Stimulated activated CD8-positive, alpha-beta memory T cell treated with anti-CD3 and anti-CD28 coated beads, Interleukin-4, amount 100 ng/mL, for 1 hour (primary cell): ENCODE results near the gene SEMA3E.
"Not testable (repeated sequence)": the region's sequence is repeated elsewhere in the genome, so short reads cannot be mapped to it uniquely, and the experiment has no call there.

Source experiments
- DNase-seq, 2 donors: peaks; one replicate each; pipeline ENCODE4 v3.0.0-alpha.2; 2020; ENCODE audit warnings: low read depth in 2 of 2, low spot score in 1 of 2

Gene SEMA3E

GRCh38 chr7:83456413-83456812 is 192.5 kb downstream of the SEMA3E start:
- no peak for DNase-seq

DNA sequence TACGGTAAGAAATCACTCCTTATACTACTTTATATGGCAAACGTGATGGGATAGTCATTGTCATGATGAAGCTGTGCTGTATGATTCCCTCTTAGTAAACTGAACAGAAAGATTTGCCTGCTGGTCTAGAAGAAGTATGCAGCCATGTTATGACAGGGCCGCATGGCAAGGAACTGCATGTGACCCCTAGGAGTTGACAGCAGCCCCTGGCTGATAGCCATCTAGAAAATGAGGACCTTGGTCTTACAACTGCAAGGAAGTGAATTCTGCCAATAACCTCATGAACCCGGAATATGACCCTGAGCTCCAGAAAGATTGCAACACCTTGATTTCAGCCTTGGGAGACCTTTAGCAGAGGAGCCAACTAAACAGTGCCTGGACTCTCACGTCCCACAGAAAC is 193.3 kb downstream of the SEMA3E start:
- no peak for DNase-seq

- no peak for DNase-seq
These were observed 196.7 kb downstream of the SEMA3E start for GRCh38 chr7:83452256-83452655.

DNA sequence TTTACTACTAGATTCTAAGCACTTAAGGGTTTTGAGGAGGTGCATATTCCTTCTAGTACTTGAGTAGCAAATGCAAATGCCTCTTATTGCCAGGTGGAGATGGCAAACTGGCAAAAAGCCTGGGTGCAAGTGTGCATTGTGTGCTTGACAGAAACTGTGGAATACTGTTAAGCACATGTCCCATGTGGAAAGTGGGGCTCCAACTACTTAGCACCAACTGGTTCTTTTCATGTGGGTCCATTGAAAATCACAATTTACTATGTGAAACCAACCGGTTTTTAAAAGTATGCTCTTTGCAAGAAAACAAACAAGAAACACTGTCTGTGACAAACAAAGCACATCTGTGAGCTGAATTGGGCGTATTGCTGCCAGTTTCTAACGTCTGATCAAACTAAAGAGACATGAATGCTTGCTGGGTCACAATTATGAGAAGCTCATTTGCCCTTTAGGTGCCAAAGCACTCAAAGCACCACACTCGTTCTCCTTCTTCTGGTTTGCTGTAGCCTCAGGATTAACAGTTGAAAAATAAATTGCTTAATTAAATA is 197.4 kb downstream of the SEMA3E start:
- DNase-seq = no peak

DNA sequence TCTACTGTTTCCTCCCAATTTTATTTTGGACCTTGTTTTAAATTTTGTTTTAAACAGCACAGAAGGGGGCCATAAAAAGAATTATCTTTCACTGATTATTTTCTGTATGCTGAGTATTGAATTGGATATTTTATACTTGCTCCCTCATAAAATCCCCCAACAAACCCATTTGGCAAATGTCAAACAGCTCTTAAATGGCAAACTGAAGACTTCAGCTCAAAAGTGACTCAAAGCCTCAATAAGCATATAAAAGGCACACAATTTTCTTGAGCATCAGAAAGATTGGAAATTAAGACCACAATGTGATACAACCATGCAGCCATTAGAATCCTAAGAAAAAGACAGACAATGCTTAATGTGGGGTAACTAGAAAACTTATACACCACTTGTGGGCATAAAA is 199.2 kb downstream of the SEMA3E start:
- no peak for DNase-seq

GRCh38 chr7:83447681-83448080 is 201.3 kb downstream of the SEMA3E start:
- no peak for DNase-seq

GRCh38 chr7:83446102-83446669 is 202.8 kb downstream of the SEMA3E start:
- no peak for DNase-seq

DNA sequence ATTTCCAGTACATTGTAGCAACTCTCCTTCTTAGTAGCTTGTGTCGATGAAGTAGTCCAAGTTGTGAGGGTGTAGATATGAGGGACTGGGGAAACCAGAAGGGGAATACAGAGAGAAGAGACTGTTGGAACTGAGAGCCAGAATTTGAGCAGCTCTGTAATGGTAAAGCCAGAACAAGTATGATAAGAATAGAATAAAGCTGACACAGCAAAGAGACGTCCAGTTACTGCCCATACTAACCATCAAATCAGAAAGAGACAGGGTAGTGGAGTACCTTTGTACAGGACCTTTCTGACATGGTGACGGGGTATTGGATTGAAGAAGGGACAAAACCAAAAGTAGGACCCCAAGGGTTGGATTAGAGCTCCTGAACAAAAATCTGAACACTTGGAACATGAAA is 206.0 kb downstream of the SEMA3E start:
- DNase-seq = no peak

DNA sequence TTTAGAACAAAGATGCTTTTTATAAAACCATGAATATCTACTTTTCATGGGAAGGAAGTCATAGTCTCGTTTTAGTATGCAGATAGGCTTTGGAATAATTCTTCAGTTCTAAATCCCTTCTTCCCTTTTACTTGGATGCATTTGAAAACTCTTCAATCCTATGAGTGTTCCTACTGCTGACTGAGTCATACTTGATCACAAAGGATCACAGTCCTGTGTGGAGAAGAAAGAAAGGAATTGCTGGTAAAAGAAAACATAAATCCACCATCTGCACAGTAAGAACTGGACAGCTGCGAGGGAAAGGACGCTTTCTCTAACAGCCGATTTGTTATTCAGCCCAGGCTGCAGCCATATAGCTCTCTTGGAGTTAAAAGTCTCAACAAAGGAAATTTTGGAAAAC is 209.9 kb downstream of the SEMA3E start:
- no peak for DNase-seq

DNA sequence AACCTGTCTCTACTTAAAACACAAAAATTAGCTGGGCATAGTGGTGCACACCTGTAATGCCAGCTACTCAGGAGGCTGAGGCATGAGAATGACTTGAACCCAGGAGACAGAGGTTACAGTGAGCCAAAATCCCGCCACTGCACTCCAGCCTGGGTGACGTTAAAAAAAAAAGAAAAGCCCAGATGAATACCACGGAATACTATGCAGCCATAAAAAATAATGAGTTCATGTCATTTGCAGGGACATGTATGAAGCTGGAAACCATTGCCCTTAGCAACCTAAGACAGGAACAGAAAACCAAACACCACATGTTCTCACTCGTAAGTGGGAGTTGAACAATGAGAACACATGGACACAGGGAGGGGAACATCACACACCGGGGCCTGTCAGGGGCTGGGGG is 218.7 kb downstream of the SEMA3E start:
- DNase-seq = not testable (repeated sequence)

DNA sequence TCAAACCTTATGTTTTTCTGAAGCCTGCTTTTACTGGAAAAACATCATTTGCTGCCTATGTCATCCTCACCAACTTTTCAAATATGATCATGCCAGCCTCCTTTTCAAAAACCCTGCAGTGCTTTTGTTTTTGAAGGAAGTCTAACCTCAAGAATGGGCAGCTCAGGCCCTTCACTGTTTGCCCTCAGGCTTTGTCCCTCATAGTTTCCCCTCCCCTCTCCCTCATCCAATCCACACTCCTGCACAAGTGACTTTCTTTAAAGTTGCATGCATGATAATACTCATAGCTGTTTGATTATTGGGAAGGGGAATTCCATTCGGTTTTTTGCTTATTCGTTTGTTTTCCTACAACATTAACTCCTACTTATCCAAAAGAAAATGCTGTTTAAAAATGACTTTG is 219.4 kb downstream of the SEMA3E start:
- DNase-seq = no peak

GRCh38 chr7:83427884-83428283 is 221.1 kb downstream of the SEMA3E start:
- no peak for DNase-seq

- DNase-seq = no peak
These were observed 222.6 kb downstream of the SEMA3E start for GRCh38 chr7:83426325-83426724.

DNA sequence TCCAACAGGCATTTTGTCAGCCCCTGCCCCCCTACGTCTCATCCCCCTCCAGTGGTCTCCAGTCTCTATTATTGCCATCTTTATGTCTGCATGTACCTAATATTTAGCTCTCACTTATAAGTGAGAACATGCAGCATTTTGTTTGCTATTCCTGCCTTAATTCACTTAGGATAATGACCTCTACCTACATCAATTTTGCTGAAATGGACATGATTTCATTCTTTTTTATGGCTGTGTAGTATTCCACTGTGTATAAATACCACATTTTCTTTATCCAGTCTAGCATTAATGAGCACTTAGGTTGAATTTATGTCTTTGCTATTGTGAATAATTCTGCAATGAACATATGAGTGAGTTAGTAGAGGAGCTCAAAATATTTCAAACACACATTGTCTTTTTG is 229.9 kb downstream of the SEMA3E start:
- no peak for DNase-seq

- DNase-seq = no peak
These were observed 233.1 kb downstream of the SEMA3E start for GRCh38 chr7:83415840-83416239.

DNA sequence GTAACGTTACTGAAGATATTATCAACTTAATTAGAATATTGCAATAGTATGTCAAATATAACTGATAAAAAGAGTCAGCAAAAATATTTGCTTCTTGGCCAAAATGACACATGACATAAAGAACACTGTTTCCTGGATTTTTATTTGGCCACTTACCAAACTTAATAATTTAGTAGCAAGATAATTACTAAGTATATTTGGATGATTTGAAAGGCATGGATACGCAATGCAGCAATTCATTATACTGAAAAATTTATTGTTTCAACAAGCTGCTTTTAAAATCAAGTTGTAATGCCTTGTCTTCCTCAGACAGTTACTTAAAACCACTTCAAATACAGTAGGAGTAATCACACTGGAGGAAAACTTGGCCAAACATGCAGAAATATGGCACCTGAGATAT is 234.0 kb downstream of the SEMA3E start:
- DNase-seq = no peak

DNA sequence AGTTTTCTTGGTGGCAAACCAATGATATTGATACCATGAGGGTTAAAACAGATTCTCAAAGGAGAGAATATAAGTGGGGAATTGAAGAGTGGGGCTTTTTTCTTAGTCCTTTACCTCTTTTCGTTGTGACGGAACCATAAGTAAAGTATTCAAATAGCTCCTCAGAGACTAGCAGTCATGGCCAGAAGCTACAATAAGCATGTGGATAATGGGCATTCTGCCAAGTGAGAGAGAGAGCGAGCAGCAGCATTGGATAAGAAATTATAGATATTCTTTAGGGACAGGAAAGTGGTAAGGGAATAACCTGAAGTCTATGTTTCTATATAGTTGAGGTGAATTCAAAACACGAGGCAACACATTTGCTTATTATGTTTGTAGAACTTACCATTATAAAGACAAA is 235.1 kb downstream of the SEMA3E start:
- DNase-seq = no peak

- DNase-seq = no peak
These were observed 235.5 kb downstream of the SEMA3E start for GRCh38 chr7:83413424-83413823.

- DNase-seq = no peak
These were observed 237.8 kb downstream of the SEMA3E start for GRCh38 chr7:83410989-83411591.

GRCh38 chr7:83394776-83395175 is 254.2 kb downstream of the SEMA3E start:
- DNase-seq = no peak

DNA sequence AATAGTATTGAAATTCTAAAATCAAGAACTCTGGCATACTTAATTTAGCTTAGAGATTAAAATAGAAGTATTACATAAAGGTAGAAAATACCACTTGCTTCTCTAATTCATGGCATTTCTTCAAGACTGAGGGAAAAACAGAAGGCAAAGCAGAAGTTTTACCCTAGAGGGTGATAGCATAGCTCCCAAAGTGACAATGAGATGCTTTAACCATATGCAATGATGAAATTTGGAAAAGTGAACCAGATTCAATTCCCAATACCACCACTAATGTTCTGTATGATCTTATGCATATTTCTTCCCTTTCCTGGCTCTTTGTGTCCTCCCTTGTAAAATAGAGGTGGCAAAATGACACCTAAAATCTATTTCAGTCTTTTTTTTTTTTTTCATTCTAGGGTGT is 260.5 kb downstream of the SEMA3E start:
- no peak for DNase-seq

GRCh38 chr7:83366629-83367028 is 282.3 kb downstream of the SEMA3E start:
- DNase-seq = no peak

DNA sequence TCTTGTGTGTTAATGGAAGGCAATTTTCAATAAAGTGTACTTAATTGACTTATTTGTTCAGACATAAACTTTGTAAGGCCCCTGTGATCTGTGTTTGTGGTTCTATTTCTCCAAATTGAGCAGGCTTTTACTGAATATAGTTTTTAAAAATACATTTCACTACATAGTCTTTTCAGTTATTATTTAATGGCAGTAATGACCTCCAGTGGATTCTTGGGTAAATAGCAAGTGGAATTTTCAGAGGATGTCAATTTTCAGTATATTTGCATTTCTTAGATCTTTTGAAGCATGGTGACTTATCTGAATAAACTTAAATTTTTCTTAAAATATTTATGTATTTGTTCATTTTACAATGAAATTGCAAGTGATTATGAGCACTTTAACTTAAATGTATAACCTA is 283.2 kb downstream of the SEMA3E start:
- DNase-seq = no peak
